Stimulated activated naive CD4-positive, alpha-beta T cell (primary cell): Measurements from ENCODE around the gene ARSK.

Experiments
- DNase-seq, 6 experiments: peaks; one replicate each; lab custom pipeline; 2025; lab: John Stamatoyannopoulos, UW

Gene ARSK

DNA sequence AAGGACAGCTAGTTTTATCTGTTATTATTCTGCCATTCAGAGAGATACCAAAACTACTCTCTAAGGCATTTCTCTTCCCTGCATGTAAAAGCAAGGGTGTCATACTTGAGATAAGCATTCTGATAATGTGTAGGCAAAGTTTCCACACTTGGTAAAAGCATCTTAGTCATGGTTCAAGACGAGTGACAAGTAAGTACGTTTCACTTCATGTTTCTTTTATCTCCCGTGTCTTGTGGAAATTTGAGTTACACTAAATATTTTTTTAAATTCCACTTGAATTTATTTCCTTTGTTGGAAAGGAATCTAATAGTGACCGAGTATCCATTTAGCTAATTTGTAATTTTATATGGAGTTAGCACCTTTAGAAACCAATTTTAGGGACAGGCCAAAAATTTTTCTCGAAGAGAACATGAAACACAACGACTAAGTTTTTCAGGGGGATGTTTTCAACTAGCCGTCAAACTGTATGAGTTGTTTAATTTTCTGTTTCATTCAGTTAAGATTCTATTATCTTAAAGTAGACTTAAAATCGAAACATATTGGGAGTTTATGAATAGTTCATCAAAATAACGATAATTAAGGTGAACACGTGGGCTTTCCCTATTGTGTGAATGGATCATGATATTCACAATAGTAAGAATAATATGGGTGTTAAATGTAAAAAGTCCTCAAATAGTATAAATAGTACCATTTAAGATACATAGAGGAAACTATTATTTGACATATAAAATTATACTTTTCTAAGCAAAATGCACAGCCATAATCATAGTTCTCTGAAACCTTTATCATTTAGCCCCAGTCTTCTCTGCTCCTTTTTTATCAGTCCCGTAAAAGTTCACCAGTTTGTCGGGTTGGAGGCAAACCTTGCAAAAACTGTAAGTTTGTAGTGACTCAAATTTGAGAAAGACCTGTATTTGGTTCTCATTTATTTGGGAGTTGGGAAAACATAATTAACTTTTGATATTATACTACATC, 93.3 kb downstream of the ARSK start:
- DNase-seq, result no peak

DNA sequence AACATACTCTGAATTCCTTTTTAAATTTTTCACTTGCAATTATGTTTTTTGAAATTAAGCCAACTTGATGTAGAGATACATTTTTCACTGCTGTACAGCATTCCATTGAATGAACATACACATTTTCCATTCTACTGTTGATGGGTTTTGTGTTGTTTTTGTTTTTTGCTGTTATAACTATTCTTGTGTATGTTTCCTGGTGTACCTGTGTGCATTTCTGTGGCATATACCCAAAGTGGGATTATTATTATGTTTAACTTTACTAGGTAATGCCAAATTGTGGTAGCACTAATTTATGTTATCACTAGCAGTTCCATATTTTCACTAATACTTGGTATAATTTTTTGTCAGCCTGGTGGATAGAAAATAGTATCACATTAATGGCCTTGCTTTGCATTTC, 94.4 kb downstream of the ARSK start:
- no peak for DNase-seq

DNA sequence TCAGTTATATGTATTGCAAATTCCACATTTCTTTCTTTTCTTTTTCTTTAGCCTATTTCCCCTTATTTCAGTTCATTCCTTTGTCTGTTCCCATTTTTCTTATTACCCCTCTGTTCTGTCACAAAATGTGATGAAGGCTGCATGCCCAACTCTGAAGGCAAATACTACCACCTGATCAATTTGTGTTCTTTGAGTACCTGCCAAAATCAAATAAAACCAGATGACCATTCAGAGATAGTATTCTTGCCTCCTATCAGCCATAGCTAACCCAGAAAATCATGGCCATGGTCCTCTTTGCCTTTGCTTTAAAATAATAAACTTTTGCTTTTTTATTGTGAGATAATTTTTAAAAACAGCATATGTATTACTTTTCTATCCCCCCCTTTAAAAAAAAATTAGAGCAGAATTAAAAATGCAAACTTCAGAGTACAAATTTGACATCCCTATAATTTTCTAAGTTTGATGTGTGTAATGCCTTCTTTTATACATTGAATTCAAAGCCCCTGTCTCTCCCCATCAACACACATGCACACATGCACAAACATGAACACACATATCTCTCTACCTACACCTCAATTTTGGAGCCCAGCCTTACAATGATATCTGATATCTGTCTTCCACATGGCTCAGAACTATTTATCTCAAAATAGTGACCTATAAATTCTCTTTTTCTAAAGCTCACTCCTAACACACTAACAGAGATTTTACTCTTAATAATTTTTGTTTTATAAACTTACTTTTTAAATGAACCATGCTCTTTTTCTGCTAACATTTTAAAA, 95.1 kb downstream of the ARSK start:
- DNase-seq, result no peak

DNA sequence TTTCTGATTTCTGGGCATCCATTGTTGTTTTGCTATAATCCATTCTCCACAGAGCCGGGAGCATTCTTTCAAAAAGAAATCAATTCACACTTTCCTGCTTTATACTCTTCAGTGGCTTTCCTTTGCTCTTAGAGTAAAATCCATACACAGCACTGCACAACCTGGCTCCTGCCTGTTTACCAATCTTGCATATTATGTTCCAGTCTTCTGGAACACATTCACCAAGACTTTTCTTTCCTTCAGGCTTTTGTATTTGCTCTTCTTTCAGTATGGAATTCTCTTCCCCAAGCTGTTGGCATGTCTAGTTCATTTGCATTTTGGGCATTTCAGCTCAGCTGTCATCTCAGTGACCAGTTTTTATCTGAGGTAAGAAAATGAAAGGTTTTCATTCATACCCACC, 97.9 kb downstream of the ARSK start:
- no peak for DNase-seq

DNA sequence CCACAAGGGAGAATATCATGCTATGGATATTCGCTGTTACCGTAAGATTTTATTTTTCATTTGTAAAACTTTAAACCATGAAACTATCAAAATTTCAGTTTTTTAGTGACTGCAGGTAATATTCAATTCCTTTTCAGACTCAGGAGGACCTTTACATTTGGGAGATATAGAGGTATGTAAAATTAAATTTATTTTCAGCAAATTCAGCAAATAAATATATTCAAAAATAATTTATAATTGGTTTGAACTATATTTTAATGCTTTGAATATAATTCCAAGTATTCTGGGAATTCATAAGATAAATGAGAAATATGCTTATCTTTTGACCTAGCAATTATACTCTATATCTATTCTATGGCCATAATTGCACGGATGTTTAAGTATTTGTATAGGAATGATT, 99.3 kb downstream of the ARSK start:
- DNase-seq, result no peak
